GM23248 (cell line): Measurements from ENCODE around the gene APOL4. TPM values are rescaled to one million over a fixed set of nuclear protein-coding genes. Genes with fewer than 3 reads are reported as not detected.

ENCODE experiments used
- DNase-seq: peaks from one replicate; pipeline ENCODE4 v3.0.0-alpha.2; 2015
- H2AFZ ChIP-seq: fragments of 200-600 bp; sonication (generic); 2 replicates; pipeline ENCODE4 v1.6.1; 2016; ENCODE audit warnings: antibody characterized with exemption
- H3F3A ChIP-seq: fragments of 200-600 bp; sonication (generic); 2 replicates; pipeline ENCODE4 v1.6.1; 2016; ENCODE audit warnings: mild to moderate bottlenecking, antibody characterized with exemption, mixed run types; ENCODE audit not compliant: insufficient read depth
- H3K27ac ChIP-seq: fragments of 200-600 bp; sonication (generic); 2 replicates; pipeline ENCODE4 v1.5.1; 2016; ENCODE audit warnings: mild to moderate bottlenecking
- H3K27me3 ChIP-seq: fragments of 200-600 bp; sonication (generic); replicated peaks from 2 replicates; pipeline ENCODE4 v1.6.1; 2016; ENCODE audit warnings: mild to moderate bottlenecking; ENCODE audit not compliant: insufficient read depth
- H3K36me3 ChIP-seq: fragments of 200-600 bp; sonication (generic); 2 replicates; pipeline ENCODE4 v1.6.1; 2016; ENCODE audit warnings: low read depth, mild to moderate bottlenecking
- H3K4me1 ChIP-seq: fragments of 200-600 bp; sonication (generic); 2 replicates; pipeline ENCODE4 v1.6.1; 2016; ENCODE audit warnings: mild to moderate bottlenecking; ENCODE audit not compliant: insufficient read depth
- H3K4me2 ChIP-seq: fragments of 200-600 bp; sonication (generic); one replicate; pipeline ENCODE4 v1.6.1; 2016; ENCODE audit warnings: mild to moderate bottlenecking; ENCODE audit not compliant: unreplicated experiment
- H3K4me3 ChIP-seq: fragments of 200-600 bp; sonication (generic); 2 replicates; pipeline ENCODE4 v1.5.1; 2016; ENCODE audit warnings: mild to moderate bottlenecking
- H3K79me2 ChIP-seq: fragments of 200-600 bp; sonication (generic); 2 replicates; pipeline ENCODE4 v1.6.1; 2016; ENCODE audit warnings: mild to moderate bottlenecking; ENCODE audit not compliant: insufficient read depth
- H3K9ac ChIP-seq: fragments of 200-600 bp; sonication (generic); 2 replicates; pipeline ENCODE4 v1.6.1; 2016; ENCODE audit warnings: mild to moderate bottlenecking
- H3K9me2 ChIP-seq: fragments of 200-600 bp; sonication (generic); 2 replicates; pipeline ENCODE4 v1.6.1; 2016; ENCODE audit warnings: mixed run types, mild to moderate bottlenecking, moderate library complexity; ENCODE audit not compliant: insufficient read depth
- H3K9me3 ChIP-seq: fragments of 200-600 bp; sonication (generic); one replicate; pipeline ENCODE4 v1.6.1; 2017; ENCODE audit warnings: low read depth
- H4K20me1 ChIP-seq: fragments of 200-600 bp; sonication (generic); 2 replicates; pipeline ENCODE4 v1.6.0; 2016; ENCODE audit not compliant: insufficient read depth
- EZH2 ChIP-seq: fragments of 200-600 bp; sonication (generic); IDR thresholded peaks from 2 replicates; pipeline ENCODE4 v1.6.1; 2018; ENCODE audit warnings: antibody characterized with exemption, mild to moderate bottlenecking; ENCODE audit not compliant: insufficient read depth, poor library complexity, severe bottlenecking
- EZH2phosphoT487 ChIP-seq: fragments of 200-600 bp; sonication (generic); IDR thresholded peaks from 2 replicates; pipeline ENCODE4 v1.6.1; 2018; ENCODE audit warnings: antibody characterized with exemption, moderate library complexity, mild to moderate bottlenecking, low read depth; ENCODE audit not compliant: insufficient read depth
- WGBS, 2 experiments: methylation state at CpG; one replicate each; pipeline ENCODE4 v1.1.6; 2015 to 2017; ENCODE audit warnings: low lambda C conversion rate in 2 of 2, low coverage in 1 of 2; ENCODE audit errors: missing lambda C conversion rate in 2 of 2; 5-methylcytosine and 5-hydroxymethylcytosine counted together
- in situ Hi-C: fragments of 300-500 bp; cut with MboI; formaldehyde crosslinking; loops from 2 replicates; pipeline ENCODE4 v1.15.0; 2020
- polyA plus RNA-seq: library from polyadenylated mRNA; unstranded; fragments of >200 nt; fragmentation: Nextera tagmentation; extraction: Ambion mirVana; gene quantifications from 2 replicates; pipeline ENCODE4 v1.2.1, GENCODE V29; 2016
- total RNA-seq: library from RNA; depleted of rRNA; stranded (reverse); fragments of >200 nt; shearing (Covaris generic); gene quantifications from 2 replicates; pipeline ENCODE4 v1.2.3, GENCODE V29; 2014

The APOL4 gene
- total and polyA plus RNA-seq, 2 experiments from 2014 or later: not detected

GRCh38 chr22:36227806-36228205, 26.2 kb upstream of the APOL4 start:
- WGBS, 2 experiments: 85 to 86% methylated on average over 8 of the region's 8 CpGs
- Histone ChIP-seq H3K4me2 (no peak overlapping the region), H3K9me2 (no peaks in the 10 kb centered on the region), H3K36me3 (peaks cover 25% of the 10 kb centered on the region; the same call in 1 of the 2 replicates), H3K4me1 (no peaks in the 10 kb centered on the region), H4K20me1 (no peaks in the 10 kb centered on the region), H3K27ac (no peak overlapping the region), H3F3A (no peaks in the 10 kb centered on the region), H3K9me3 (no peaks in the 10 kb centered on the region), H3K4me3 (no peak overlapping the region), H3K79me2 (no peaks in the 10 kb centered on the region), H3K9ac (no peak overlapping the region), H2AFZ (no peak overlapping the region), H3K27me3 (no peaks in the 10 kb centered on the region)
- no peak for TF ChIP-seq EZH2
- TF ChIP-seq EZH2phosphoT487: no peak
- DNase-seq: no peak
- in situ Hi-C loops: no loop called here

DNA sequence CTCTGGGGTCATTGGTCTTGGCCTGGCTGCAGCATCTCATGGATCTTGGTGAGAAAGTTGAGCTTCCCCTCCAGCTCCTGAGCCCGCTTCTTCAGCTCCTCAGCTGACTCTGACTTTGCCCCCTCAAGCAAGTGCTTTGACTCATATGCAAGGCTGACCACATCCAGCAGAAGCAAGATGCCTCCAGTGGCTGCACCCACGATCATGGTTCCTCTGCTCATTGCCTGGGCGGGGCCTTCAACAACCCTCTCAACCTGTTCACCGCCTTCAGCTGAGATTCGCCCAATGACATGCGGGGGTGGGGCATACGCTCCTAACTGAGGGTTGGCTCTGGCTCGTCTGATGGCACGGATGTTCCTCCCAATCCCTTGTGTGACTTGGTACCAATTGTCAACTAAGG, 25.8 kb upstream of the APOL4 start:
- Histone ChIP-seq H3K36me3 (peaks cover 25% of the 10 kb centered on the region; the same call in 1 of the 2 replicates), H3K79me2 (no peaks in the 10 kb centered on the region), H3K4me2 (no peak overlapping the region), H3K9me2 (no peaks in the 10 kb centered on the region), H3K27ac (no peak overlapping the region), H3K4me3 (no peak overlapping the region), H4K20me1 (no peaks in the 10 kb centered on the region), H3F3A (no peaks in the 10 kb centered on the region), H3K9ac (no peak overlapping the region), H2AFZ (no peak overlapping the region), H3K9me3 (no peaks in the 10 kb centered on the region), H3K27me3 (no peaks in the 10 kb centered on the region), H3K4me1 (no peaks in the 10 kb centered on the region)
- TF ChIP-seq EZH2: no peak
- no peak for TF ChIP-seq EZH2phosphoT487
- in situ Hi-C loops: no loop called here
- DNase-seq: no peak
- 92 to 94% methylated on average over 9 of the region's 9 CpGs for WGBS, 2 experiments

GRCh38 chr22:36226189-36226588, 24.6 kb upstream of the APOL4 start:
- in situ Hi-C loops: no loop called here

DNA sequence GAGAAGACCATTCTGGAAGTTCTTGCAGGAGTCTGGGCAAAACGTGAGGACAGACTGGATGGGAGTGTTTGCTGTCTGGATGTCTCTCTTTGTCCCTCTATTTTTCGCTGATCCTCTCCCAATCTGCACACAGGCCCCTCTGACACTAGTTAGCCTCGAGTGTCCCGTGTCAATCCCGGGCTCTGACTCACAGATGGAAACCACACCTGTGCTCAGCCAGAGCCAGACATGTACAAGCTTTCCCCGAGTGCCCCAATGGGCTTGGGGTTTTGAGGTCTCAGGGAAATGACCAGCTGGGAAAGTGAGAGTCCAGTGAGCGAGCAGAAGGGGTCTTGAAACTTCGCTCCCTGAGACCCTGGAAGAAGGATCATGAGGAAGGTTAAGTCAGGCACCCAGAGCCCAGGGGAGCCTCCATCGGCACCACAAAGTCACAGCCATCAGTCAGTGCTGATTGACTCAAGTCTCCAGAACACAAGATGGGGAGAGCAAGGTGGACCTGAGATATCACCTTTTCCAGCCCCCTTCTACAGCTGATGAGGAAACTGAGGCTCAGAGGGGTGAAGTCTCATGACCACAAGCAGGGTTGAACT, 23.8 kb upstream of the APOL4 start:
- Histone ChIP-seq H3K27me3 (no peaks in the 10 kb centered on the region), H3K36me3 (peaks cover 12% of the 10 kb centered on the region; the same call in 1 of the 2 replicates), H3F3A (peaks cover 18% of the 10 kb centered on the region), H3K4me1 (peaks cover 12% of the 10 kb centered on the region), H3K27ac (no peak overlapping the region), H3K79me2 (no peaks in the 10 kb centered on the region), H3K4me2 (no peak overlapping the region), H3K9ac (no peak overlapping the region), H3K9me2 (no peaks in the 10 kb centered on the region), H2AFZ (no peak overlapping the region), H3K9me3 (no peaks in the 10 kb centered on the region), H3K4me3 (no peak overlapping the region), H4K20me1 (no peaks in the 10 kb centered on the region)
- in situ Hi-C loops: no loop called here
- DNase-seq: no peak
- WGBS, 2 experiments: 60 to 61% methylated on average over 9 of the region's 9 CpGs
- no peak for TF ChIP-seq EZH2
- no peak for TF ChIP-seq EZH2phosphoT487

More at GRCh38 chr22:36226189-36226588, 24.6 kb upstream of the APOL4 start:
- Histone ChIP-seq H3K9me3 (no peaks in the 10 kb centered on the region), H3K9me2 (no peaks in the 10 kb centered on the region), H3K27ac (no peak overlapping the region), H4K20me1 (no peaks in the 10 kb centered on the region), H3K4me1 (peaks cover 6% of the 10 kb centered on the region), H3K27me3 (no peaks in the 10 kb centered on the region), H3K4me2 (no peak overlapping the region), H3F3A (peaks cover 10% of the 10 kb centered on the region), H3K79me2 (no peaks in the 10 kb centered on the region), H3K9ac (no peak overlapping the region), H3K36me3 (peaks cover 17% of the 10 kb centered on the region; the same call in 1 of the 2 replicates), H3K4me3 (no peak overlapping the region), H2AFZ (no peak overlapping the region)
- 96 to 100% methylated on average over 5 of the region's 5 CpGs for WGBS, 2 experiments
- no peak for DNase-seq
- TF ChIP-seq EZH2phosphoT487 (no peak), EZH2 (no peak)
